ENCODE data around the gene PIKFYVE.
"Not testable (repeated sequence)": the region's sequence is repeated elsewhere in the genome, so short reads cannot be mapped to it uniquely, and the experiment has no call there.

Gene PIKFYVE

GRCh38 chr2:208265801-208266552 lies at the start of gene PIKFYVE:
TSS of gene PIKFYVE (plus strand) at chr2:208266255. CDS start at chr2:208271520, 5,265 bp downstream.
- peak within 1 kb of the TSS; percentile 91 for H3K4me3 Mint-ChIP-seq
- peaks cover 29% of the 10 kb centered on the region for H3K36me3 Mint-ChIP-seq (ENCODE audit: low read depth)
- H3K9me3 Mint-ChIP-seq: no peaks in the 10 kb centered on the region
- intact Hi-C loops (cut with micrococcal nuclease): loop anchor here (1.0 to 5.0 kb wide), 3 partner anchors 11 to 641 kb away; partner anchors contain the start of genes IDH1 and METTL21A
- H3K4me1 Mint-ChIP-seq (ENCODE audit: low read depth): peaks cover 43% of the 10 kb centered on the region
- H3K27me3 Mint-ChIP-seq: no peaks in the 10 kb centered on the region
- H3K27ac Mint-ChIP-seq: peak within 1 kb of the TSS; percentile 94

GRCh38 chr2:208221873-208222272 lies 44.2 kb upstream of the PIKFYVE start:
- H3K27me3 Mint-ChIP-seq; H3K27ac Mint-ChIP-seq; H3K4me3 Mint-ChIP-seq; H3K9me3 Mint-ChIP-seq; H3K4me1 Mint-ChIP-seq (ENCODE audit: low read depth); H3K36me3 Mint-ChIP-seq (ENCODE audit: low read depth); intact Hi-C loops (cut with micrococcal nuclease): not testable (repeated sequence)

- intact Hi-C loops (cut with micrococcal nuclease): no loop called here
- peaks cover 10% of the 10 kb centered on the region for H3K9me3 Mint-ChIP-seq
Observed at GRCh38 chr2:208222351-208222750, 43.7 kb upstream of the PIKFYVE start.

GRCh38 chr2:208224802-208225201 lies 41.3 kb upstream of the PIKFYVE start:
- Mint-ChIP-seq H3K27ac (no peak overlapping the region), H3K4me1 (ENCODE audit: low read depth) (no peaks in the 10 kb centered on the region), H3K27me3 (no peaks in the 10 kb centered on the region), H3K4me3 (no peak overlapping the region), H3K36me3 (ENCODE audit: low read depth) (no peaks in the 10 kb centered on the region), H3K9me3 (peaks cover 8% of the 10 kb centered on the region)
- intact Hi-C loops (cut with micrococcal nuclease): no loop called here

More at GRCh38 chr2:208222351-208222750, 43.7 kb upstream of the PIKFYVE start:
- Mint-ChIP-seq H3K4me1 (ENCODE audit: low read depth) (no peaks in the 10 kb centered on the region), H3K27me3 (no peaks in the 10 kb centered on the region), H3K27ac (no peak overlapping the region), H3K4me3 (no peak overlapping the region), H3K36me3 (ENCODE audit: low read depth) (no peaks in the 10 kb centered on the region)

- H3K4me1 Mint-ChIP-seq (ENCODE audit: low read depth): no peaks in the 10 kb centered on the region
- H3K4me3 Mint-ChIP-seq: no peak overlapping the region
- H3K27ac Mint-ChIP-seq: no peak overlapping the region
- H3K36me3 Mint-ChIP-seq (ENCODE audit: low read depth): no peaks in the 10 kb centered on the region
- intact Hi-C loops (cut with micrococcal nuclease): no loop called here
- no peaks in the 10 kb centered on the region for H3K27me3 Mint-ChIP-seq
- peaks cover 11% of the 10 kb centered on the region for H3K9me3 Mint-ChIP-seq
Observed at GRCh38 chr2:208227581-208228232, 38.3 kb upstream of the PIKFYVE start.

GRCh38 chr2:208228476-208228875 lies 37.6 kb upstream of the PIKFYVE start:
- H3K4me3 Mint-ChIP-seq: no peak overlapping the region
- no peaks in the 10 kb centered on the region for H3K4me1 Mint-ChIP-seq (ENCODE audit: low read depth)
- H3K36me3 Mint-ChIP-seq (ENCODE audit: low read depth): no peaks in the 10 kb centered on the region
- peaks cover 11% of the 10 kb centered on the region for H3K9me3 Mint-ChIP-seq
- H3K27me3 Mint-ChIP-seq: no peaks in the 10 kb centered on the region
- intact Hi-C loops (cut with micrococcal nuclease): no loop called here
- H3K27ac Mint-ChIP-seq: no peak overlapping the region

- intact Hi-C loops (cut with micrococcal nuclease): no loop called here
- peaks cover 48% of the 10 kb centered on the region for H3K36me3 Mint-ChIP-seq (ENCODE audit: low read depth)
- H3K27me3 Mint-ChIP-seq: no peaks in the 10 kb centered on the region
- H3K4me3 Mint-ChIP-seq: no peak overlapping the region
- no peak overlapping the region for H3K27ac Mint-ChIP-seq
- no peaks in the 10 kb centered on the region for H3K4me1 Mint-ChIP-seq (ENCODE audit: low read depth)
- peaks cover 11% of the 10 kb centered on the region for H3K9me3 Mint-ChIP-seq
Observed at GRCh38 chr2:208234786-208235185, 31.3 kb upstream of the PIKFYVE start.

- Mint-ChIP-seq H3K9me3 (peaks cover 11% of the 10 kb centered on the region), H3K4me3 (no peak overlapping the region), H3K27me3 (no peaks in the 10 kb centered on the region)
Observed at GRCh38 chr2:208235860-208236259, 30.2 kb upstream of the PIKFYVE start.

GRCh38 chr2:208239770-208240493 lies 26.1 kb upstream of the PIKFYVE start:
- Mint-ChIP-seq H3K9me3 (no peaks in the 10 kb centered on the region), H3K36me3 (ENCODE audit: low read depth) (peaks cover 99% of the 10 kb centered on the region), H3K4me3 (no peak overlapping the region), H3K4me1 (ENCODE audit: low read depth) (no peaks in the 10 kb centered on the region), H3K27ac (no peak overlapping the region), H3K27me3 (no peaks in the 10 kb centered on the region)
- intact Hi-C loops (cut with micrococcal nuclease): no loop called here

More at GRCh38 chr2:208235860-208236259, 30.2 kb upstream of the PIKFYVE start:
- peaks cover 58% of the 10 kb centered on the region for H3K36me3 Mint-ChIP-seq (ENCODE audit: low read depth)
- intact Hi-C loops (cut with micrococcal nuclease): no loop called here
- no peak overlapping the region for H3K27ac Mint-ChIP-seq
- H3K4me1 Mint-ChIP-seq (ENCODE audit: low read depth): no peaks in the 10 kb centered on the region

- Mint-ChIP-seq H3K9me3 (no peaks in the 10 kb centered on the region), H3K27me3 (no peaks in the 10 kb centered on the region), H3K36me3 (ENCODE audit: low read depth) (peaks cover 98% of the 10 kb centered on the region), H3K4me1 (ENCODE audit: low read depth) (no peaks in the 10 kb centered on the region), H3K4me3 (no peak overlapping the region), H3K27ac (no peak overlapping the region)
- intact Hi-C loops (cut with micrococcal nuclease): no loop called here
Observed at GRCh38 chr2:208240619-208241209, 25.3 kb upstream of the PIKFYVE start.

GRCh38 chr2:208244422-208244821 lies 21.6 kb upstream of the PIKFYVE start:
- no peaks in the 10 kb centered on the region for H3K27me3 Mint-ChIP-seq
- peak overlapping the region; percentile 18 for H3K27ac Mint-ChIP-seq
- H3K36me3 Mint-ChIP-seq (ENCODE audit: low read depth): peaks cover 98% of the 10 kb centered on the region
- intact Hi-C loops (cut with micrococcal nuclease): no loop called here
- H3K4me3 Mint-ChIP-seq: no peak overlapping the region
- H3K4me1 Mint-ChIP-seq (ENCODE audit: low read depth): peaks cover 18% of the 10 kb centered on the region
- H3K9me3 Mint-ChIP-seq: no peaks in the 10 kb centered on the region

GRCh38 chr2:208245746-208246145 lies 20.3 kb upstream of the PIKFYVE start:
- H3K27me3 Mint-ChIP-seq: no peaks in the 10 kb centered on the region
- H3K27ac Mint-ChIP-seq: no peak overlapping the region
- H3K36me3 Mint-ChIP-seq (ENCODE audit: low read depth): peaks cover 98% of the 10 kb centered on the region

GRCh38 chr2:208248601-208249000 lies 17.5 kb upstream of the PIKFYVE start:
- intact Hi-C loops (cut with micrococcal nuclease): no loop called here
- H3K27ac Mint-ChIP-seq: no peak overlapping the region
- H3K36me3 Mint-ChIP-seq (ENCODE audit: low read depth): peaks cover 92% of the 10 kb centered on the region
- peaks cover 54% of the 10 kb centered on the region for H3K4me1 Mint-ChIP-seq (ENCODE audit: low read depth)
- H3K27me3 Mint-ChIP-seq: no peaks in the 10 kb centered on the region
- no peaks in the 10 kb centered on the region for H3K9me3 Mint-ChIP-seq
- H3K4me3 Mint-ChIP-seq: no peak overlapping the region

More at GRCh38 chr2:208245746-208246145, 20.3 kb upstream of the PIKFYVE start:
- no peak overlapping the region for H3K4me3 Mint-ChIP-seq
- H3K4me1 Mint-ChIP-seq (ENCODE audit: low read depth): peaks cover 31% of the 10 kb centered on the region
- no peaks in the 10 kb centered on the region for H3K9me3 Mint-ChIP-seq
- intact Hi-C loops (cut with micrococcal nuclease): no loop called here

- H3K4me1 Mint-ChIP-seq (ENCODE audit: low read depth): peaks cover 54% of the 10 kb centered on the region
- H3K9me3 Mint-ChIP-seq: no peaks in the 10 kb centered on the region
- H3K27ac Mint-ChIP-seq: no peak overlapping the region
- H3K4me3 Mint-ChIP-seq: no peak overlapping the region
- intact Hi-C loops (cut with micrococcal nuclease): no loop called here
- H3K36me3 Mint-ChIP-seq (ENCODE audit: low read depth): peaks cover 91% of the 10 kb centered on the region
- no peaks in the 10 kb centered on the region for H3K27me3 Mint-ChIP-seq
Observed at GRCh38 chr2:208249296-208249695, 16.8 kb upstream of the PIKFYVE start.

Measured in dendritic cell treated with granulocyte-macrophage colony-stimulating factor and Interleukin-4, amounts not matched to agents 40 ng/mL and 50 ng/mL, for 4 days (primary cell).